ENCODE measurements around the gene RAB22A. TPM values are rescaled to one million over a fixed set of nuclear protein-coding genes. Genes with fewer than 3 reads are reported as not detected.
"Not testable (repeated sequence)": the region's sequence is repeated elsewhere in the genome, so short reads cannot be mapped to it uniquely, and the experiment has no call there.

Gene RAB22A
- total RNA-seq, 2 donors from 2014 or later = 17.5 to 22.0 TPM

DNA sequence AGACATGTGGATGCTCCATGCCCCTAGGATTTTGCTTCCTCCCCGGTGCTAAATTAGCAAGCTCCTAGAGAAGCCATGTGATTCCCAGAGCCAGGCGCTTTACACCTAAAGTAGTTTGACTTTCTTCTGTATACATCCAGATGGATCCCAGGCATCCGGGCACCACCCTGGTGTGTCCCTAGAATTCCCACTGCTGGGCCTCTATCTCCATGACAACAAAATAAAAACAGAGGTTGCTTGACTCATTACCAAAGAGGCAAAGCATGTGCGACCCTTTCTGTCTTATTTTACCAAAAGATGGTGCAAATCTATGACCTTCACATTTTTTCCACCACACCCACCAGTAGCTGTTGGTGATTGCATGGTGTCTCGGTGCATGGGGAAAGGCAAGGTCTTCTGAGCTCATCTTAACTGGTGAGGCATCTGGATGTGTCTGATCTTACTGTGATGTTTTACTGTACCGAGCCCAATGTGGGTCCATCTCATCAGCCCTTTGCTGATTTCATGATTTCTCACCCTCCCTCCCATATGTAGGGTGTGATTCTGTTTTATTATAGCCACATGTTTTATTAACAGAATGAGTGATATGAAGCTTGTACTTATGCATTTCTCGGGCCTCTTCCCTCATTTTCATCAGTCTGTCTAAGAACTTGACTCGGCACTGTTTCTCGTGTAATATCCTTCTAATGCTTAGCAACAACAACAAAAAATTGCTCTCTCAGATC is 52.1 kb downstream of the RAB22A start:
- no peak for DNase-seq
- Histone ChIP-seq H3K36me3 (no peaks in the 10 kb centered on the region), H3K9ac (ENCODE audit: low read depth in 2 of 2, low read length in 2 of 2) (no peak overlapping the region), H3K27ac (no peak overlapping the region), H3K27me3 (no peaks in the 10 kb centered on the region), H3K4me3 (no peak overlapping the region), H3K9me3 (no peaks in the 10 kb centered on the region), H3K4me1 (no peaks in the 10 kb centered on the region)
- TF ChIP-seq, protein P1, sequence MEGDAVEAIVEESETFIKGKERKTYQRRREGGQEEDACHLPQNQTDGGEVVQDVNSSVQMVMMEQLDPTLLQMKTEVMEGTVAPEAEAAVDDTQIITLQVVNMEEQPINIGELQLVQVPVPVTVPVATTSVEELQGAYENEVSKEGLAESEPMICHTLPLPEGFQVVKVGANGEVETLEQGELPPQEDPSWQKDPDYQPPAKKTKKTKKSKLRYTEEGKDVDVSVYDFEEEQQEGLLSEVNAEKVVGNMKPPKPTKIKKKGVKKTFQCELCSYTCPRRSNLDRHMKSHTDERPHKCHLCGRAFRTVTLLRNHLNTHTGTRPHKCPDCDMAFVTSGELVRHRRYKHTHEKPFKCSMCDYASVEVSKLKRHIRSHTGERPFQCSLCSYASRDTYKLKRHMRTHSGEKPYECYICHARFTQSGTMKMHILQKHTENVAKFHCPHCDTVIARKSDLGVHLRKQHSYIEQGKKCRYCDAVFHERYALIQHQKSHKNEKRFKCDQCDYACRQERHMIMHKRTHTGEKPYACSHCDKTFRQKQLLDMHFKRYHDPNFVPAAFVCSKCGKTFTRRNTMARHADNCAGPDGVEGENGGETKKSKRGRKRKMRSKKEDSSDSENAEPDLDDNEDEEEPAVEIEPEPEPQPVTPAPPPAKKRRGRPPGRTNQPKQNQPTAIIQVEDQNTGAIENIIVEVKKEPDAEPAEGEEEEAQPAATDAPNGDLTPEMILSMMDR (IDR thresholded peaks at IDR 0.05) = no peak
- intact Hi-C loops (cut with DNase I) = no loop called here

DNA sequence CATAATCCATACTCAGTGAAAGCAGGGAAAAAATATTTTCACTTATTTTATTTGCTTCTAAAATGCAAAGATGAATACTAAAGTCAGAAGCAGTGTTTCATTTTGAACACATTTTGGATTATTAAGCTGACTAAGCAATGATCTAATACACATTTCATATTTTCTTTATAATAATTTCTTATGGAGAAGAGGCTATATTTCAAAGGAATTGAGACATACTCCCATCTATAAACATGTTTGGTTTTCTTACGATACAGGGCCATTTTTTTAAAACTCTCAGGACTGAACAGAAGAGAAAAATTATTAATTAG is 52.6 kb downstream of the RAB22A start:
- TF ChIP-seq, protein P1 (IDR thresholded peaks at IDR 0.05) = no peak
- H3K27me3 ChIP-seq = no peaks in the 10 kb centered on the region
- no peak overlapping the region for H3K9ac ChIP-seq (ENCODE audit: low read depth in 2 of 2, low read length in 2 of 2)
- H3K4me1 ChIP-seq = no peaks in the 10 kb centered on the region
- H3K9me3 ChIP-seq = no peaks in the 10 kb centered on the region
- no peak for DNase-seq
- no peak overlapping the region for H3K27ac ChIP-seq
- no peaks in the 10 kb centered on the region for H3K36me3 ChIP-seq
- no peak overlapping the region for H3K4me3 ChIP-seq
- intact Hi-C loops (cut with DNase I) = no loop called here

DNA sequence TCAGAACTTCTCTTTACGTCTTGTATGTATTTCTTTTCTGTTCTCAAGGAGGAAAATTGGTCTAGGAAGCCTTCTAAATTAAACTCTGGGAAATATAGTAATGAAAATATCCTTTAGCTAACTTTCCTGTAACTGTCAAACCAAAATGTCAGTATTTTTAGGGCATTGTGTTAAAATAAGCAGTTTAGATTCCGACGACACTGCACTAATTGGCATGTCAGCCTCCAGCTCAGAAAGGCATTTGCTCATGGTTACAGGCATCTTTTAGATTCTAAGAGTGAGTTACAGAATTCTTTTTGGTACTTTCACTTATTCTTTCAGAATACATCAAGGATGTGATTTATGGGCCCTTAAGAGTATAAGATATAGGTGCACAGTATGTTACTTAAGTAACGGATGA is 53.5 kb downstream of the RAB22A start:
- no peaks in the 10 kb centered on the region for H3K9me3 ChIP-seq
- no peak overlapping the region for H3K4me3 ChIP-seq
- H3K27me3 ChIP-seq = no peaks in the 10 kb centered on the region
- TF ChIP-seq, protein P1 (IDR thresholded peaks at IDR 0.05) = no peak
- no peak overlapping the region for H3K9ac ChIP-seq (ENCODE audit: low read depth in 2 of 2, low read length in 2 of 2)
- no peak for DNase-seq
- intact Hi-C loops (cut with DNase I) = no loop called here
- no peaks in the 10 kb centered on the region for H3K36me3 ChIP-seq
- H3K27ac ChIP-seq = no peak overlapping the region
- no peaks in the 10 kb centered on the region for H3K4me1 ChIP-seq

DNA sequence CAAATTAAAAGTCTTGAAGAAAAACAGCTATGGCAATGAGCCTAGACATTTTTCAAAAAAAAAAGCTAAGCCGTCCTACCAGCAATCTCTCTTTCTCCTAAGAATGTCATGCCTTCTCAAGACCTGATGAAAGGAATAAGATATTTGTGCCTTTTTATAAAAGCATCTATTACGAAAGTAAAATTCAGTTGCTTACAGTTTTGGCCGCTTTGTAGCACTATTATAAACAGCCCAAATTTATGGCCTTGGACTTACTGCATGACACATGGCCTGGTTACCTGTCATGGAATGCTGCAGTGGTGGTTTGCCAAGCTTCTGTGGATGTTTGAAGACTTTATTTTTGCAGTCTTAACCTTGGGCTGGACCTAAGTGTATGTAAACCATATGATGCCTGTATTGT is 57.4 kb downstream of the RAB22A start:
- Histone ChIP-seq H3K9me3 (no peaks in the 10 kb centered on the region), H3K27me3 (no peaks in the 10 kb centered on the region), H3K4me3 (no peak overlapping the region), H3K27ac (no peak overlapping the region), H3K36me3 (no peaks in the 10 kb centered on the region), H3K4me1 (no peaks in the 10 kb centered on the region), H3K9ac (ENCODE audit: low read depth in 2 of 2, low read length in 2 of 2) (no peak overlapping the region)
- intact Hi-C loops (cut with DNase I) = no loop called here
- TF ChIP-seq, protein P1 (IDR thresholded peaks at IDR 0.05) = no peak
- no peak for DNase-seq

DNA sequence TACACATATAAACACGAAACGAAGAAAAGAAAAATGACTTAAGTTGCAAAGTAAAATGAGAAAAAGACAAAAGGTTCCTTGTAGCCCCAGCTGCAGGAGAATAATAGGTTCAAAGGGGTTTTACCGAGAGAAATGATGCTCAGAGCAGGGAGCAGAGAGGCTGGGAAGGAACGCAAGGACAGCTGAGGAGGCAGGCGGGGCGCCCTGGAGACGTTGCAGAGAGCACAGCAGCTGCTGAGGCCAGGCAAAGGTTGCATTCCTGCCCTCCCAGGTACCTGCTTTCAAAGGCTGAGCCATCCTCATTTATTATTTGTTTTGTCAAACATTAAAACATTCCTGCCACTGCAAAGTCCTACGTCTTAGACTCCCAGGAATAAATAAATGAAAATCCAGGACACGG is 63.3 kb downstream of the RAB22A start:
- H3K27me3 ChIP-seq = no peaks in the 10 kb centered on the region
- TF ChIP-seq, protein P1 (IDR thresholded peaks at IDR 0.05) = no peak
- H3K9ac ChIP-seq (ENCODE audit: low read depth in 2 of 2, low read length in 2 of 2) = no peak overlapping the region
- no peaks in the 10 kb centered on the region for H3K36me3 ChIP-seq
- H3K4me1 ChIP-seq = no peaks in the 10 kb centered on the region
- no peak overlapping the region for H3K4me3 ChIP-seq
- H3K9me3 ChIP-seq = no peaks in the 10 kb centered on the region
- intact Hi-C loops (cut with DNase I) = no loop called here
- H3K27ac ChIP-seq = no peak overlapping the region
- DNase-seq = no peak

DNA sequence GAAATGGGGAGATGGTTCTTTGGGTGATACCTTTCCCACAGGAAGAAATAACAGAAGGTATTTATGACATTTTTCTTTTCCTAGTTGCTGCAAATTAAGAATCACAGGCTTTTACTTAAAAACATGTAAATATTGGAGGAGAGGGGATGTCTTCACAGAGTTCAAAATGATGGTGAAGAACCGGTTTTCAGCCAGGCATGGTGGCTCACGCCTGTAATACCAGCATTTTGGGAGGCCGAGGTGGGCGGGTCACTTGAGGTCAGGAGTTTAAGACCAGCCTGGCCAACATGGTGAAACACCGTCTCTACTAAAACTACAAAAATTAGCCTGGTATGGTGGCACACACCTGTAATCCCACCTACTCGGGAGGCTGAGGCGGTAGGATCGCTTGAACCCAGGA is 63.8 kb downstream of the RAB22A start:
- H3K9ac ChIP-seq (ENCODE audit: low read depth in 2 of 2, low read length in 2 of 2); H3K4me3 ChIP-seq; intact Hi-C loops (cut with DNase I); H3K27me3 ChIP-seq; DNase-seq; H3K9me3 ChIP-seq; H3K36me3 ChIP-seq; H3K27ac ChIP-seq; H3K4me1 ChIP-seq: not testable (repeated sequence)
